WTC11 (cell line): Measurements from ENCODE around the gene PITPNM1. TPM values are rescaled to one million over a fixed set of nuclear protein-coding genes. Genes with fewer than 3 reads are reported as not detected.

Experiments
- ARID4B ChIP-seq: sonication (generic); formaldehyde crosslinking; IDR thresholded peaks from 2 replicates; pipeline ENCODE4 v1.8.0; 2023; ENCODE audit warnings: missing genetic modification reagents, mild to moderate bottlenecking, borderline replicate concordance
- CBFB ChIP-seq: sonication (generic); formaldehyde crosslinking; IDR thresholded peaks from 2 replicates; pipeline ENCODE4 v1.8.1; 2022; ENCODE audit warnings: mild to moderate bottlenecking, low read depth, missing genetic modification reagents
- CREB1 ChIP-seq: sonication (generic); formaldehyde crosslinking; IDR thresholded peaks from 2 replicates; pipeline ENCODE4 v1.8.0; 2023; ENCODE audit warnings: mild to moderate bottlenecking, missing genetic modification reagents
- CREM ChIP-seq: sonication (generic); formaldehyde crosslinking; IDR thresholded peaks from 2 replicates; pipeline ENCODE4 v1.8.1; 2022; ENCODE audit warnings: mild to moderate bottlenecking, missing genetic modification reagents, moderate library complexity
- CTCF ChIP-seq: fragments of 200-600 bp; IDR thresholded peaks from 2 replicates; pipeline ENCODE4 v1.8.0; 2022; ENCODE audit warnings: antibody characterized with exemption
- E2F1 ChIP-seq: sonication (generic); formaldehyde crosslinking; IDR thresholded peaks from 2 replicates; pipeline ENCODE4 v1.8.0; 2022; ENCODE audit warnings: mild to moderate bottlenecking, missing genetic modification reagents
- EMX1 ChIP-seq: fragments of 250-450 bp; sonication (Bioruptor Pico); IDR thresholded peaks from 2 replicates; pipeline ENCODE4 v1.8.0; 2021; ENCODE audit warnings: mild to moderate bottlenecking
- ESRRA ChIP-seq: sonication (generic); formaldehyde crosslinking; IDR thresholded peaks from 2 replicates; pipeline ENCODE4 v1.8.1; 2022; ENCODE audit warnings: mild to moderate bottlenecking, missing genetic modification reagents, borderline replicate concordance
- FOXJ3 ChIP-seq: sonication (generic); formaldehyde crosslinking; IDR thresholded peaks from 2 replicates; pipeline ENCODE4 v1.9.0; 2021; ENCODE audit warnings: missing genetic modification reagents, mild to moderate bottlenecking, borderline replicate concordance
- FOXK1 ChIP-seq: sonication (generic); formaldehyde crosslinking; IDR thresholded peaks from 2 replicates; pipeline ENCODE4 v1.8.0; 2022; ENCODE audit warnings: mild to moderate bottlenecking, moderate library complexity, missing genetic modification reagents
- GRHL2 ChIP-seq: fragments of 250-450 bp; sonication (Bioruptor Pico); IDR thresholded peaks from 2 replicates; pipeline ENCODE4 v1.8.0; 2022; ENCODE audit warnings: mild to moderate bottlenecking, moderate library complexity; ENCODE audit not compliant: insufficient replicate concordance, severe bottlenecking
- MAX ChIP-seq: sonication (generic); formaldehyde crosslinking; IDR thresholded peaks from 2 replicates; pipeline ENCODE4 v1.8.0; 2022; ENCODE audit warnings: mild to moderate bottlenecking, missing genetic modification reagents
- MLX ChIP-seq: sonication (generic); formaldehyde crosslinking; IDR thresholded peaks from 2 replicates; pipeline ENCODE4 v1.8.1; 2023; ENCODE audit warnings: mild to moderate bottlenecking, missing genetic modification reagents, moderate library complexity
- MXD4 ChIP-seq: fragments of 250-450 bp; sonication (Bioruptor Pico); IDR thresholded peaks from 2 replicates; pipeline ENCODE4 v1.8.0; 2021; ENCODE audit warnings: mild to moderate bottlenecking, moderate library complexity, borderline replicate concordance
- NFATC4 ChIP-seq: fragments of 250-450 bp; sonication (Bioruptor Pico); IDR thresholded peaks from 2 replicates; pipeline ENCODE4 v1.9.0; 2021; ENCODE audit warnings: mild to moderate bottlenecking
- OVOL2 ChIP-seq: fragments of 250-450 bp; sonication (Bioruptor Pico); IDR thresholded peaks from 2 replicates; pipeline ENCODE4 v1.9.0; 2021; ENCODE audit warnings: mild to moderate bottlenecking, borderline replicate concordance
- RELA ChIP-seq: sonication (generic); formaldehyde crosslinking; IDR thresholded peaks from 2 replicates; pipeline ENCODE4 v1.8.1; 2022; ENCODE audit warnings: missing genetic modification reagents, mild to moderate bottlenecking, borderline replicate concordance
- RORB ChIP-seq: fragments of 250-450 bp; sonication (Bioruptor Pico); IDR thresholded peaks from 2 replicates; pipeline ENCODE4 v1.9.0; 2021; ENCODE audit warnings: mild to moderate bottlenecking
- STAT6 ChIP-seq: sonication (generic); formaldehyde crosslinking; conservative IDR thresholded peaks from 2 replicates; pipeline ENCODE4 v1.8.1; 2023; ENCODE audit warnings: mild to moderate bottlenecking, low read depth, missing genetic modification reagents, moderate library complexity
- ZNF138 ChIP-seq: sonication (generic); formaldehyde crosslinking; conservative IDR thresholded peaks from 2 replicates; pipeline ENCODE4 v1.8.1; 2022; ENCODE audit warnings: mild to moderate bottlenecking, moderate library complexity, missing genetic modification reagents
- ZNF281 ChIP-seq: sonication (generic); formaldehyde crosslinking; IDR thresholded peaks from 2 replicates; pipeline ENCODE4 v1.8.0; 2023; ENCODE audit warnings: mild to moderate bottlenecking, missing genetic modification reagents
- ZNF317 ChIP-seq: sonication (generic); formaldehyde crosslinking; IDR thresholded peaks from 2 replicates; pipeline ENCODE4 v1.8.1; 2023; ENCODE audit warnings: low read depth, mild to moderate bottlenecking, moderate library complexity, missing genetic modification reagents, borderline replicate concordance
- ZNF396 ChIP-seq: fragments of 250-450 bp; sonication (Bioruptor Pico); IDR thresholded peaks from 2 replicates; pipeline ENCODE4 v1.8.0; 2021; ENCODE audit warnings: mild to moderate bottlenecking, moderate library complexity, borderline replicate concordance
- ZNF423 ChIP-seq: fragments of 250-450 bp; sonication (Bioruptor Pico); IDR thresholded peaks from 2 replicates; pipeline ENCODE4 v2.1.2; 2022; ENCODE audit warnings: mild to moderate bottlenecking, moderate library complexity
- total RNA-seq: library from RNA; stranded (reverse); gene quantifications from 3 replicates; pipeline ENCODE4 v1.2.3, GENCODE V29; 2021

PITPNM1 gene
- total RNA-seq, 1 experiment from 2014 or later: 55.4 TPM

GRCh38 chr11:67482827-67483798 is 22.1 kb downstream of the PITPNM1 start, which contains the start of gene AIP (continued):
- TF ChIP-seq STAT6 (0 out of 2 replicates have a peak, but pooled peaks have one; percentile 59), GRHL2 (CRISPR knock-in tag) (no peak), CREB1 (CRISPR knock-in tag) (peak; percentile 98), ESRRA (CRISPR knock-in tag) (peak; percentile 92; the same call in 1 of the 2 replicates), MAX (CRISPR knock-in tag) (peak; percentile 100), FOXJ3 (CRISPR knock-in tag) (0 out of 2 replicates have a peak, but pooled peaks have one; percentile 65), ZNF138 (peak; percentile 92; the same call in 1 of the 2 replicates), ZNF423 (no peak), ZNF281 (CRISPR knock-in tag) (peak; percentile 97), EMX1 (CRISPR knock-in tag) (no peak), RORB (CRISPR knock-in tag) (no peak), FOXK1 (CRISPR knock-in tag) (peak; percentile 97), MXD4 (no peak), CTCF (no peak), CBFB (CRISPR knock-in tag) (no peak), OVOL2 (no peak), E2F1 (CRISPR knock-in tag) (peak; percentile 92), ZNF396 (CRISPR knock-in tag) (no peak), ZNF317 (0 out of 2 replicates have a peak, but pooled peaks have one; percentile 65), MLX (CRISPR knock-in tag) (peak; percentile 94; the same call in 1 of the 2 replicates), NFATC4 (CRISPR knock-in tag) (no peak), ARID4B (CRISPR knock-in tag) (peak; percentile 99), RELA (peak; percentile 95), CREM (CRISPR knock-in tag) (peak; percentile 88; the same call in 1 of the 2 replicates)
